ENCODE data around the gene CFC1.
"Not testable (repeated sequence)": the region's sequence is repeated elsewhere in the genome, so short reads cannot be mapped to it uniquely, and the experiment has no call there.

CFC1 gene

DNA sequence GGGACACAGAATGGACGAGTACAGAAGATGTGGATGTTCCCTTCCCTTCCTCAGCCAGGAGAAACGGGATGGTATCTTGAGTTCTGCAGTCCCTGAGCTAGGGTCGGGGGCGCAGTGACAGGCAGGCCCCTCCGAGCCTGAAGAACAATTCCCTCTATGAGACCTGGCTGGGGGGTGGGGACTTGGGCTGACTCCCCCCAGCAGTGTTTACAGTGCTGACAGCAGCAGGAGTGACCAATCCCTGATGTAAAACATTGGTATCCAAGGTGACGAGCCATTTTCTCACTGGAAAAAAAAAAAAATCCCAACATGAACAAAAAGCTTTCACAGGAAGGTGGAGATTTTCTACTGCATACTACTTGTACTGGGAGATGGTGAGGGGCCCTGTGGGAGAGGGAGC is at the start of gene CFC1:
CFC1 (minus strand) TSS at position 183 of the 400 bp plus-strand sequence. CDS start 288 bp downstream, outside the sequence.
- H3K27ac ChIP-seq; H3K4me3 ChIP-seq (ENCODE audit: low read depth in 1 of 2, low read length in 1 of 2); H3K36me3 ChIP-seq; H3K4me1 ChIP-seq (ENCODE audit: control insufficient read depth in 1 of 2, insufficient read depth in 1 of 2, low read depth in 1 of 2, low read length in 1 of 2); H3K9me3 ChIP-seq: not testable (repeated sequence)
- H3K27me3 ChIP-seq, result peaks cover 23% of the 10 kb centered on the region

DNA sequence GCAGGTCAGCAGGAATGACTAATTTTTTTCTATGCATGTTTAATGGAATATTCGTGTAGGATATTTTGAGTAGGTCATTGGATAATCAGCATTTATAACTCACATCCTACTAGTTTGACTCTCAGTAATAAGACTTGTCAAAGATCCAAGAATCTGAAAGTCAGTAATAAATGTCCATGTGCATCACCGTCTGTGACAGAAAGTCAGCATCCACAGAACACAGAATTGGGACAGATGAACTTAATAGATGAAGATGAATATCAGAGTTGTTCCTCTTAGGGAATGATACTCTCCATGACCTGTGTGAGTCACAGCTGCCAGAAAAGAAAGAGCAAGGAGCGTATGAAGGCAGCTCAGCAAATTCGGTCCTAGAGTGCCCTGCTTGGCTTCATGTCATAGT is 42.3 kb upstream of the CFC1 start:
- H3K36me3 ChIP-seq; H3K27me3 ChIP-seq; H3K9me3 ChIP-seq; H3K27ac ChIP-seq; H3K4me3 ChIP-seq (ENCODE audit: low read depth in 1 of 2, low read length in 1 of 2); H3K4me1 ChIP-seq (ENCODE audit: control insufficient read depth in 1 of 2, insufficient read depth in 1 of 2, low read depth in 1 of 2, low read length in 1 of 2): not testable (repeated sequence)

DNA sequence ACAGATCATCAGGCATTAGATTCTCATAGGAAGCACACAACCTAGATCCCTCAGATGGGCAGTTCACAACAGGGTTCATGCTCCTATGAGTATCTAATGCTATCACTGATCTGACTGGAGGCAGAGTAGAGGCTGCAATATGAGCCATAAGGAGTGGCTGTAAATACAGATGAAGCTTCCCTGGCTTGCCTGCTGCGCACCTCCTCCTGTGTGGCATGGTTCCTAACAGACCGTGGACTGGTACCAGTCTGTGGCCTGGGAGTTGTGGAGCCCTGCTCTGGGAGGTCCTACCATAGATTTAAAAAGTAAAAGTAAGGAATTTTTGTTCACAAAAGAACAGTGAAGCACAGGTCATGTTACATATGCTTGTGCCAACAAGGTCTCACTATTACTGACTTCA is 39.6 kb upstream of the CFC1 start:
- not testable (repeated sequence) for H3K27me3 ChIP-seq; H3K36me3 ChIP-seq; H3K4me1 ChIP-seq (ENCODE audit: control insufficient read depth in 1 of 2, insufficient read depth in 1 of 2, low read depth in 1 of 2, low read length in 1 of 2); H3K27ac ChIP-seq; H3K9me3 ChIP-seq; H3K4me3 ChIP-seq (ENCODE audit: low read depth in 1 of 2, low read length in 1 of 2)

DNA sequence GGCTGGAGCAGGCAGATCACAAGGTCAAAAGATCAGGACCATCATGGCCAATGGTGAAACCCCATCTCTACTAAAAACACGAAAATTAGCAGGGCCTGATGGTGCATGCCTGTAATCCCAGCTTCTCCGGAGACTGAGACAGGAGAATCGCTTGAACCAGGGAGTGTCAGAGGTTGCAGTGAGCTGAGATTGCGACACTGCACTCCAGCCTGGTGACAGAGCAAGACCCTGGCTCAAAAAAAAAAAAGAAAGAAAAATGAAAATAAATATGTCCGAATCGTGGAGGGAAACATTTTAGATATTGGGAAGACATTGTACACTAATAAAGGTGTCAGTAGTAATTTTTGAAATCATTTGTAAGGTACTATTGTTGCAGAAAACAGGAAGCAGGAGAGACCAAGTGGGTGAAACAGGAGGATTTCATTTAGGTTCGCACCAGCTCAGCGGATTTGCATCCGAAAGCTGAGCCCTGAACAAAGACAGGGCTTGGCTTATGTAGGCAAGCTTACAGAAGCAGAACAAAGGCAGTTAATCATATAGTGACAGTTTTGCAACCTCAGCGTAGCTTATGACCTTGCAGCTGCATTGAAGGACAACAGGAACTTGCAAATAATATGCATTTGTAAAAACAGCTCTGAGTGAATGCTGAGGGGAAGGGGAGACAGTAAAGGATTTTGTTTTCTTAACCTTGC is 29.6 kb upstream of the CFC1 start:
- H3K36me3 ChIP-seq; H3K9me3 ChIP-seq; H3K4me1 ChIP-seq (ENCODE audit: control insufficient read depth in 1 of 2, insufficient read depth in 1 of 2, low read depth in 1 of 2, low read length in 1 of 2); H3K27me3 ChIP-seq; H3K4me3 ChIP-seq (ENCODE audit: low read depth in 1 of 2, low read length in 1 of 2); H3K27ac ChIP-seq: not testable (repeated sequence)

DNA sequence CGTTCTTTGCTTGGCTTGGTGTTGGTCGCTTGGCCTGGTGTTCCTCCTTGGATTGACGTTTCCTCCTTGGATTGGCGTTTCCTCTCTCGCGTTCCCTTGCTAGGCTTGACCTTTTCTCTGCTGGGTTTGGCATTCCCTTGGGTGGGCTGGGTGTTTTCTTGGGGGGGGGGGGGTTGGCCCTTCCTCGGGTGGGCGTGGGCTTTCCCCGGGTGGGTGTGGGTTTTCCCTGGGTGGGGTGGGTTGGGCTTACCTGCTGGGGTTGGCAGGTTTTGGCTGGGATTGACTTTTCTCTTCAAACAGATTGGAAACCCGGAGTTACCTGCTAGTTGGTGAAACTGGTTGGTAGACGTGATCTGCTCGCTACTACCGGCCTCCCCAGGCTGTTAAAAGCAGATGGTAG is 11.8 kb upstream of the CFC1 start, which contains the start of gene POTEJ:
POTEJ (plus strand) TSS at position 301 of the 400 bp plus-strand sequence; CDS start at position 394, 93 bp downstream.
- not testable (repeated sequence) for H3K4me1 ChIP-seq (ENCODE audit: control insufficient read depth in 1 of 2, insufficient read depth in 1 of 2, low read depth in 1 of 2, low read length in 1 of 2); H3K36me3 ChIP-seq

DNA sequence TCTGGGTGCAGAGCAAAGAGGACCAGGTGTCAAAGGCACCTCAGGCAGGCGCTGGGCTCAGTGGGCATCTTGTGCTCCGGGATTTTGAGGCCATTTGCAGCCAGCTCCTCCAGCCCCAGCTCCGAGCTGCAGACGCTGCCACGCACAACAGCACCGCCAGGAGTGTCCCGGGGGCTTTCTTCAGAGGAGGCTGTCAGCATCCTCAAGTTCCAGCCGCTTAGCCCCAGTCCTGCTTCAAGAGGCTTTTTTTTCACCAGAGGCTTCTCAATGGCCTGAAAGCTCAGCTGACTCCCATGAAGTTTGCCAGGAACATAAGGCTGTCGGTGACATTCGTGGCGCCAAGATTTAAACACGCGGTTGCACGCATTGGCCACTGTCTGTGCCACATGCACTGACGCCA is 11.1 kb upstream of the CFC1 start:
- not testable (repeated sequence) for H3K27me3 ChIP-seq, H3K9me3 ChIP-seq

More for the DNA sequence above, 11.8 kb upstream of the CFC1 start, which contains the start of gene POTEJ:
- not testable (repeated sequence) for H3K4me3 ChIP-seq (ENCODE audit: low read depth in 1 of 2, low read length in 1 of 2); H3K9me3 ChIP-seq; H3K27ac ChIP-seq; H3K27me3 ChIP-seq

DNA sequence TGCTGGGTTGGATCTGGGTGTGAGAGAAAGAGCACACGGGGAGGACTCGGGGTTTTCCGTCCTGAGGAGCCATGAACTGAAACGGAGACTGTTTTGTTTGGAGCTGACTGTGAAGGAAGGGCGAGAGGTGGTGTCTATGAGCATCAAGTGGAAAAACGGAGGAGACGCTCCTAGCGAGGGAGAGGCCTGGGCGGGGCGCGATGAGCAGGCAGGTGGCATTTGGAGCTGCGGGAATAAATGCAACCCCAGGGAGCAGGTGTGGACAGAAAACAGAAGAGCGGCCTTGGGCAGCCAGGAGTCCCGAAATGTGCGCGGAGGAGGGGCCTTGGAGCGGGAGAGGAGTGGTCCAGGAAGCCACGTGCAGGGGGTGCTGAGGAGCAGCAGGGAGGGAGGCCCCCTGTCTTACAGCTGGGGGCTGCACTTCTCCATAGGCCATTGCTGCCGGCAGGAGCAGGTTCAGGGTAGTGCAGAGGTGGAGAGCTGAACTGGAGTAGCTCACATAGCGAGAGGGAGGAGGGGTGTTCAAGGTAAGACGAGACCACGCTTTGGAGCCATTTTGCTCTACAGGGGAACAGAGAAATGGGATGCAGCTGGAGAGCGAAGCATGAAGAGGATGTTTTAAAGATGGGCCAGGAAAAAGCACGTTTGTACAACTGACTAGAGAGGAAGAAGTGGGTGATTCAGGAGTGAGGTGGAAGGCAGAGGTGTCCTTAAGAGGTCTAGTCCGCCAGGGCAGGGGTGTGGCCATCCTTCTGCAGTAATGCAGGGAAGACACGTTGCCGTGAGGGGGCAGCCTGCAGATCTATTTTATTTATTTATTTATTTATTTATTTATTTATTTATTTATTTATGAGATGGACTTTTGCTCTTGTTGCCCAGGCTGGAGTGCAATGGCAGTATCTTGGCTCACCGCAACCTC is 9.9 kb upstream of the CFC1 start:
- H3K4me3 ChIP-seq (ENCODE audit: low read depth in 1 of 2, low read length in 1 of 2); H3K36me3 ChIP-seq; H3K9me3 ChIP-seq; H3K27me3 ChIP-seq; H3K4me1 ChIP-seq (ENCODE audit: control insufficient read depth in 1 of 2, insufficient read depth in 1 of 2, low read depth in 1 of 2, low read length in 1 of 2); H3K27ac ChIP-seq: not testable (repeated sequence)

More for the DNA sequence above, 11.1 kb upstream of the CFC1 start:
- H3K36me3 ChIP-seq; H3K4me3 ChIP-seq (ENCODE audit: low read depth in 1 of 2, low read length in 1 of 2); H3K4me1 ChIP-seq (ENCODE audit: control insufficient read depth in 1 of 2, insufficient read depth in 1 of 2, low read depth in 1 of 2, low read length in 1 of 2); H3K27ac ChIP-seq: not testable (repeated sequence)

DNA sequence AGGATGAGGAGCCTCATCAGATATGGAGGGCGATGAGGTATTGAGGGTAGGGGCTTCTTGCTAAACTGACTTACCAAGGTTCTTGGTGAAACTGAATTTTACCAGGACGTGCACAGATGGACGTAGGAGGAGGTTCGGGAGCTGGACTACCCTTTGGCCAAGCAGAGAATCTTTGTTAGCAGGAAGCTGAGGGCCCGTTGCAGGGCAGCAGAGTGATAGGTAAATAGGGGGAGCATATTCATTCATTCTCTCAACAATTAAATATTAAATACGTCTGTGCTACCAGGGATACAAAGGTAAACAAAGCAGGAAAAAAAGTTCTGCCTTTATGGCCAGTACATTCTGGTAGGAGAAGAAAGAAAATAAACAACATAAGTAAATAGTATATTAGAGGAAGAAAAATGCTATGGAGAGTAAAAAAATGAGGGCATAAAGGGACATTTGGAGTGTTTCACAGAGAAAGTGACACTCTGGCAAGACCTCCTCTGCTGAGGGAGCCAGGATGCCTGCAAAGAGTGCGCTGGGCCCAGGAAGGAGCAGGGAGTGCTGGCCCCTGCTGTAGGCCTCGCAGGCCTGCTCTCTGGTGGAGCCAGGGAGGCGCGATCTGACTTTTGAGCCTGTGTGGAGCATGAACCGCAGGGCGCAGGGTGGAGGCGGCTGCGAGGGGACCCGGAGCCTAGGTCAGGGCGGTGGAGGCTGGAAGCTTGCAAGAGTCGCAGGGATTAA is 9.1 kb upstream of the CFC1 start:
- not testable (repeated sequence) for H3K36me3 ChIP-seq; H3K4me1 ChIP-seq (ENCODE audit: control insufficient read depth in 1 of 2, insufficient read depth in 1 of 2, low read depth in 1 of 2, low read length in 1 of 2); H3K27ac ChIP-seq; H3K9me3 ChIP-seq; H3K27me3 ChIP-seq; H3K4me3 ChIP-seq (ENCODE audit: low read depth in 1 of 2, low read length in 1 of 2)

DNA sequence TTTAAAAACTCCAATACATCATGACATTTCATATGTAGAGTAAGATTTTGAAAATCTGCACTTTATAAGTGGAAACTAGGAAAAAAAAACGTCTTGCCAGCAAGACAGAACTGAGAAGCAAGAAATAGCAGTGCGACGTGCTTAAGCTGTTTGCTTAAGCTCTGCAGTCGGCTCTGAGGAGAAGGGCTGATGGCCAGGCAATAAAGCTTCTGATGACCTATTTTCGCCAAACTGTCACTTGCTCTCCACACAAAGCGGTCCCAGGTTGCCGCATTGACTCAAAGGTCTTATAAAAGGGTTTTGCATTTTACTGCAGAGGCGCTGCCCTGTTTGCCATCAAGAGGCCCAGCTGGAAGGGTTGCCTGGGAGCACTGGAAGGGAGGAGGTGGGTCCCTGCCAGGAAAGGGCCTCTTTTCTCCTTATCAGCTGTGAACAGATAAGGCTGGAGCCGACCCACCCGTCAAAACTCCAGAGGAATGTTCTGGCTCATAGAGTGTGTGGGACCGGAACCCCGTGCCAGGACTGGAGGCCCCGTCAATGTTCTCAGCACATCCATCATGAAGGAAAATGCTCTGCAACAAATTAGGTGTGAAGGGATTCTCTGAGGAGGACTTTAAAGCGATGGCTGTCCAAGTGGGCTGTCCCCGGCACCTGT is 2.4 kb upstream of the CFC1 start:
- H3K9me3 ChIP-seq; H3K4me1 ChIP-seq (ENCODE audit: control insufficient read depth in 1 of 2, insufficient read depth in 1 of 2, low read depth in 1 of 2, low read length in 1 of 2); H3K4me3 ChIP-seq (ENCODE audit: low read depth in 1 of 2, low read length in 1 of 2); H3K36me3 ChIP-seq; H3K27ac ChIP-seq: not testable (repeated sequence)
- peaks cover 21% of the 10 kb centered on the region for H3K27me3 ChIP-seq

DNA sequence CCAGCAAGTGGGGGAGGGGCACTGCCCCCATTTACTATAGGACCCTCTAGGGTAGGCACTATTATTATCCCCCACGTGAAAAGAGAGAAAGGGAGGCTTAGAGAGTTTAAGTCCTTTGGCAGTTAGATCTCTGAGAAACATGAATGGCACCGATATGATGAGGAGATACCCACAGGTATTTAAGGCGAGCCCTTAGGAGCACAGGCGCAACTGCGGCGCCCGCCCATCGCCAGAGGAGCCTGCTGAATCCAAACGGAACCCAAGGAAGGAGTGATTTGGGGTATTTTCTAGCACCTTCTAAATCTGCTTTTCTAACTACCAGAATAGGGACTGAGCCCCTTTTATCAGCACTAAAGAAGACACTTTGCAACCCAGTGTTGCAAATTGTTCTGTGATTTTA is 551 bp upstream of the CFC1 start:
- not testable (repeated sequence) for H3K36me3 ChIP-seq; H3K4me3 ChIP-seq (ENCODE audit: low read depth in 1 of 2, low read length in 1 of 2); H3K9me3 ChIP-seq; H3K4me1 ChIP-seq (ENCODE audit: control insufficient read depth in 1 of 2, insufficient read depth in 1 of 2, low read depth in 1 of 2, low read length in 1 of 2); H3K27ac ChIP-seq
- peaks cover 23% of the 10 kb centered on the region for H3K27me3 ChIP-seq

DNA sequence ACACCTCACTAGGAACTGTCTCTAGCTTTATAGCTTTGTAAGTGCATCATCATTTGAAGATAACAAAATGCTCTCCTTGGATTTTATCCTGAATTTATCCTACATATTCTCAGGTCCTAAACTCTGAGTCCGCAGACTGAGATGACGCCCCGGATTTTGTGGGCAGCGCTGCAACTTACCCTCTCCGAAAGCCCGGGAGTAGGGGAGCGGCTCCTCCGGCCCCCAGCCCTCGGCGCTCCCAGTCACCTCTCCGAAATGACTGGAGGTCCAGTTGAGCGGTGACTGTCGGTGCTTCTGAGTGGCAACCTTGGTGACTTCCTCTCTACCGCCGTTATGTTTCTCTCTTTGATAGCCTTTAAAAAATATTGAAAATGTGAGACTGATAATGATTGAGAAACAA is 912 bp downstream of the CFC1 start:
- not testable (repeated sequence) for H3K36me3 ChIP-seq; H3K4me3 ChIP-seq (ENCODE audit: low read depth in 1 of 2, low read length in 1 of 2); H3K4me1 ChIP-seq (ENCODE audit: control insufficient read depth in 1 of 2, insufficient read depth in 1 of 2, low read depth in 1 of 2, low read length in 1 of 2); H3K9me3 ChIP-seq; H3K27ac ChIP-seq
- H3K27me3 ChIP-seq, result peaks cover 24% of the 10 kb centered on the region

DNA sequence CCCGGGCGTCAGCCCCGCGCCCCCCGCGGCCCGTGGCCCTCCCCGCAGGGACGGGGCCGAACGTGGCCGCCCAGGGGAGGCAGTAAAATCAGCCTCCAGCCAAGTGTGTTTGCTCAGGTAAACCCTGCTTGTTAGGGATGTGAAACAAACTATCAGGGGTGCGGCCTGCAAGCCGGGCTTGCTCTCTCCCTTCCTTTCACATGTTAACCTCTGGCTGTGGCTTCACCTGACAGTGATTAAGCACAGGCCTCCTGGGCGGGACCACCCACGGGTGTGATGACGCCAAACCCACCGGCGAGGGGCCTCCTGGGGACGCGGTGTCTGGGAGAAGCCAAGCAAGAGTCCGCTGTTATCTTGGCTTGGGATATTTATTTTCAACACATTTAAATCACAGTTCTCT is 1.4 kb downstream of the CFC1 start:
- H3K27me3 ChIP-seq, result peaks cover 25% of the 10 kb centered on the region
- H3K4me1 ChIP-seq (ENCODE audit: control insufficient read depth in 1 of 2, insufficient read depth in 1 of 2, low read depth in 1 of 2, low read length in 1 of 2); H3K9me3 ChIP-seq; H3K27ac ChIP-seq; H3K4me3 ChIP-seq (ENCODE audit: low read depth in 1 of 2, low read length in 1 of 2); H3K36me3 ChIP-seq: not testable (repeated sequence)

DNA sequence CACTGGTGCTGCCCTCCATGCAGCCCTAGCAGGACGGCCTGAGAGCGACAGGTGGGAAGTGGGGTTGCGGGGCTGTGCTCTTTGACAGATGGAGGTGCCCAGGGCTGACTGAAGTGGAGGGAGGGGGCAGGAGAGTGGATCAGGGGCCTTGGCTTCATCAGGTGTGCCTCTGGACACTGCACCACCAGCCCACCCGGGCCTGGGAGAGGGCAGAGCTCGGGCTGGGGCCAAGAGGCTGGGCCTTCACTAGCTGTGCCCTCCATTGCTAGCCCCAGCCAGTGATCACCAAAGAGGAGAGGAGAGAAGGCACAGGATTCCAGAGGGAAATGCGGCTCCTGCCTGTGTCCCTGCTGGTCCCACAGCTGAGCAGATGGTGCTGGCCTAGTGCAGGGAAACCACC is 2.6 kb downstream of the CFC1 start:
- H3K27ac ChIP-seq; H3K9me3 ChIP-seq; H3K4me1 ChIP-seq (ENCODE audit: control insufficient read depth in 1 of 2, insufficient read depth in 1 of 2, low read depth in 1 of 2, low read length in 1 of 2); H3K4me3 ChIP-seq (ENCODE audit: low read depth in 1 of 2, low read length in 1 of 2); H3K36me3 ChIP-seq: not testable (repeated sequence)
- H3K27me3 ChIP-seq, result peaks cover 24% of the 10 kb centered on the region
